WI38 (cell line): Measurements from ENCODE around the gene HOOK2.

Source experiments
- H3K4me3 ChIP-seq: 2 replicates; pipeline ENCODE4 v1.5.1; 2011; ENCODE audit warnings: low read depth, mild to moderate bottlenecking, control low read depth, low read length
- CTCF ChIP-seq: IDR thresholded peaks from 2 replicates; pipeline ENCODE4 v1.5.1; 2012; ENCODE audit warnings: low read depth, mild to moderate bottlenecking, control low read depth, low read length

HOOK2 gene

DNA sequence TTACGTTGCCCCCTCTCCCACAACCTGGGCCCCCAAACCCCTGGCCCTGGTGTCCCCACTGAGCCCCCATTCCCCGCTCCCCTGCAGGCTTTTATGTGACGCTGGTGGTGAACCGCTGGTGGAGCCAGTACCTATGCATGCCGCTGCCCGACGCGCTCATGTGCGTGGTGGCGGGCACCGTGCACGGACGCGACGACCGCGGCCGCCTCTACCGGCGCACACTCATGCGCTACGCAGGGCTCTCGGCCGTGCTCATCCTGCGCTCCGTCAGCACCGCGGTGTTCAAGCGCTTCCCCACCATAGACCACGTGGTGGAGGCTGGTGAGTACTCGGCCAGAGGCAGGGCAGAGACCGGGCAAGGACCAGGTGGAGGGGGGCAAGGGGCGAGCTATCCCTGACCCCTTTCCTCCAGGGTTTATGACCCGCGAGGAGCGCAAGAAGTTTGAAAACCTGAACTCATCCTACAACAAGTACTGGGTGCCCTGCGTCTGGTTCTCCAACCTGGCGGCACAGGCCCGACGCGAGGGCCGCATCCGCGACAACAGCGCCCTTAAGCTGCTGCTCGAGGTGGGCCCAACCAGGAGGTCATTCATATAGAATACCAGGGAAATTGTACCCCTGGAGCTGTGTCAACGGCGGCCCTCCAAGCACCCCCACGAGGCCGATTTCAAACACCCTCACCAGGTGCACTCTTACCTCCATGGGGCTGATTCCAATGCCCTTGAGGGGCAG lies 20.7 kb downstream of the HOOK2 start:
- H3K4me3 ChIP-seq = no peak overlapping the region
- TF ChIP-seq CTCF = no peak

GRCh38 chr19:12752056-12752781 lies 23.1 kb downstream of the HOOK2 start:
- H3K4me3 ChIP-seq = no peak overlapping the region

DNA sequence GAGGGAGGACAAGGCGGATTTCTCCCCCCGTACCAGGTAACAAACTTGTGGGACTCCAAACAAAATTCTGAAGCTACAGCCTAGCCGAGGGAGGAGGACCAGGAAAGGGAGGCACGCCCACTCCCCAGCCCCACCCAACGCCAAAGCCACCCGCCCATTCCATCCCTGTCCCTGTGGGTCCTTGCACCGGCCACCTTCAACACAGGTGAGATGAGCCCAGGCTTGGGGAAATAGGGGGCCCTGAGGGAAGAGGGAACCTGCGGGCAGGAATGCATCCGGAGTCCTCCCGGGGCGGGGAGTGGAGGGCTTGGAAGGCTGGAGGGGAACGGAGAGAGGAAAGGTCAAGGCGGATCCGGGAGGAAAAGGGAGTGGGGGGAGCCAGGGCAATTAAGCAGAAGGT lies 23.7 kb downstream of the HOOK2 start, which contains the start of gene BEST2:
Gene BEST2, plus strand, starts transcription at position 157 of the 400 bp plus-strand sequence. CDS start 802 bp downstream, outside the sequence.
- TF ChIP-seq CTCF = no peak
- H3K4me3 ChIP-seq = no peak within 1 kb of the TSS

More at GRCh38 chr19:12752056-12752781, 23.1 kb downstream of the HOOK2 start:
- no peak for TF ChIP-seq CTCF

DNA sequence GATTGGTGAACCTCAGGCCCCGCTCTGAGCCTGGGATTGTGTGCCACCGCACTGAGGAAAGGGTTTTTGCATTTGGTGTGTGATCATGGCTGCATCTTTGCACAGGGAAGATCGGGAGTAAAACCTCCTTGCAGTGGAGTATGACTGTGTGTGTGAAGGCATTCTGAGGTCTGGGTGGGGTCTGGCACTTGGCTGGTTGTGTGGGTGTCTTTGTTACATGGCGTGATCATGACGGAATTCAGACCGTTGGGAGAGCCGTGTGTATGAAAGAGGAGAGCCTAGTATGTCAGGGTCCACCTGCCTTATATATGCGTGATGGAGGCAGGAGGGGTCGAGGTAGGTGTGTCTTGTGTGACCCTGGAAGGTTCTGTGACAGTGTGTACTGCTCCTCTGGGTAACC lies 24.5 kb downstream of the HOOK2 start:
- no peak for TF ChIP-seq CTCF

DNA sequence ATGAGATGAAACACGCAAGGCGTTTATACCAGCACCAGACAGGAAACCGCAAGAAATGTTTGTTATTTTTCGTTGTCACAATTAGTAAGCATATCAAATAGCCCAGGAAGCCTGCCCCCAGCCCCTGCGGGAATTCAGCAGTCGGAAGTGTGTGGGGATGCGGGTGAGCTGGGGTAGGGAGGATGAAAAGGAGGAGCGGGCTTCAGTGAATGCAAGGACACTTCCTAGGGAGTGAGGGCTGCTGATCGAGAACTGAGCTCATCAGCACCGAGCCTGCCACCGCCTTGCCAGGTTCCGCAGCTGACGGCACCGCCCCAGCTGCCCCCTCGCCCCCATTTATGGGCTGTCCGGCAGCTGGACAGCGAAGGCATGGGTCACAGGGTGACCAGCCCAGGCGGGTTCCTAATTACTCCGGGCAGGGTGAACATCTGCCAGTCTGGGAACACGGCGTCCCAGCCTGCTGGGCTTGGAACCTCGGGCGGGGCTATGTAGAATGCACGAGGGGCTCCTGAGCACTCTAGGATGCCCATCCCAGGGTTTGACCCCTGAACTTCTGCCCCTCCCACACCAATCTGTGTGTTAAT lies 25.3 kb downstream of the HOOK2 start:
- H3K4me3 ChIP-seq = no peak overlapping the region
- TF ChIP-seq CTCF = no peak

More for the DNA sequence above, 24.5 kb downstream of the HOOK2 start:
- H3K4me3 ChIP-seq = no peak overlapping the region

DNA sequence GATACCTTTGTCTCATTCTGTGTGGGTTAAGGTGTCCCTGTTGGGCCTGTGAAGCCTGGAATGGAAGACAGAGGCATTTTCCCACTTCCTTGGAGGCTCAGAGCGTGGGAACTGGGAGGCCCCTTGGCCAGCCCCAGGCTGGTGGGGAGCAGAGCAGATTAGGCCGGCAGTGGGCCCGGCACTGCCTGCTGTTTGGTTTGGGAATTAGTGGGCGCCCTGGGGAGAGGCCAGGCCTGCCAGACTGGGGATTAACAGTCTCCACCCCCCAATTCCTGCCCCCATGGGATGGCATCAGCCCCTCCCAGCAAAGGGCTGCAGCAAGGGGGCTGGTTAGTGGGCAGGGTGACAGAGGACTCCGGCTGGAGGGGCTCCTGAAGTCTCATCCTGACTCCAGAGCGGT lies 26.9 kb downstream of the HOOK2 start:
- H3K4me3 ChIP-seq = no peak overlapping the region
- TF ChIP-seq CTCF = no peak
